Panc1 (cell line): Measurements from ENCODE around the gene ICAM2. TPM values are rescaled to one million over a fixed set of nuclear protein-coding genes. Genes with fewer than 3 reads are reported as not detected.

ENCODE experiments used
- ATAC-seq: fragments of 200-7000 bp; cut with Tn5 transposase; 2 replicates; pipeline ENCODE4 v1.9.1; 2020; ENCODE audit warnings: mild to moderate bottlenecking, moderate library complexity
- BruUV-seq: library from RNA; stranded (reverse); fragments of 400-500 nt; replicated peaks from 2 replicates; lab custom pipeline; 2021; lab: Mats Ljungman, UMichigan
- CTCF ChIA-PET: fragments of 300-600 bp; sonication (Branson Sonifier 250); formaldehyde crosslinking; loops from one replicate; lab custom pipeline; 2022; ENCODE audit warnings: antibody characterized with exemption; lab: Charles Lee
- POLR2A ChIA-PET: fragments of 300-600 bp; sonication (Branson Sonifier 250); formaldehyde crosslinking; loops from one replicate; lab custom pipeline; 2022; ENCODE audit warnings: antibody characterized with exemption; lab: Charles Lee
- DNase-seq: peaks from one replicate; pipeline ENCODE4 v3.0.0-alpha.2; 2010; ENCODE audit warnings: low read depth, low spot score
- H3K27ac ChIP-seq: 2 replicates; pipeline ENCODE4 v1.5.1; 2011; ENCODE audit warnings: mild to moderate bottlenecking, low read length, inconsistent platforms
- H3K27me3 ChIP-seq: fragments of 200-500 bp; sonication (Bioruptor generic); 2 replicates; pipeline ENCODE4 v1.6.0; 2014; ENCODE audit warnings: low read length, inconsistent platforms; ENCODE audit not compliant: control insufficient read depth, insufficient read depth
- H3K36me3 ChIP-seq: fragments of 200-500 bp; sonication (Bioruptor generic); 2 replicates; pipeline ENCODE4 v1.5.1; 2014; ENCODE audit warnings: inconsistent platforms, mild to moderate bottlenecking, low read length, moderate library complexity; ENCODE audit not compliant: control insufficient read depth, insufficient read depth
- H3K4me1 ChIP-seq: 2 replicates; pipeline ENCODE4 v1.5.1; 2011; ENCODE audit warnings: inconsistent platforms, mild to moderate bottlenecking, low read length, moderate library complexity; ENCODE audit not compliant: control insufficient read depth, insufficient read depth
- H3K4me3 ChIP-seq, 2 experiments: 2 replicates each; pipeline ENCODE4 v1.5.1; 2011 to 2012; ENCODE audit warnings: low read depth in 2 of 2, low read length in 2 of 2, mild to moderate bottlenecking in 2 of 2, inconsistent platforms in 1 of 2, moderate library complexity in 1 of 2
- H3K9me3 ChIP-seq: fragments of 200-500 bp; sonication (Bioruptor generic); 2 replicates; pipeline ENCODE4 v1.5.1; 2014; ENCODE audit warnings: low read depth, mild to moderate bottlenecking, inconsistent platforms, low read length, moderate library complexity; ENCODE audit not compliant: control insufficient read depth, insufficient read depth
- CTCF ChIP-seq: fragments of 450-650 bp; IDR thresholded peaks from 2 replicates; pipeline ENCODE4 v1.5.1; 2017; ENCODE audit warnings: mild to moderate bottlenecking
- POLR2AphosphoS5 ChIP-seq: IDR thresholded peaks from 2 replicates; pipeline ENCODE4 v1.6.1; 2012; ENCODE audit warnings: mild to moderate bottlenecking, low read depth, low read length, moderate library complexity
- REST ChIP-seq, 2 experiments: IDR thresholded peaks; 2 replicates each; pipeline ENCODE4 v1.6.1; 2011 to 2012; ENCODE audit warnings: low read depth in 2 of 2, control low read depth in 1 of 2, low read length in 1 of 2, mild to moderate bottlenecking in 1 of 2, moderate library complexity in 1 of 2; ENCODE audit not compliant: insufficient read depth in 1 of 2
- SIN3A ChIP-seq: IDR thresholded peaks from 2 replicates; pipeline ENCODE4 v1.6.1; 2012; ENCODE audit warnings: low read depth, mild to moderate bottlenecking, low read length, moderate library complexity, borderline replicate concordance; ENCODE audit not compliant: insufficient read depth
- TCF7L2 ChIP-seq: IDR thresholded peaks from 2 replicates; pipeline ENCODE4 v1.6.1; 2011; ENCODE audit warnings: mild to moderate bottlenecking, low read depth, low read length, inconsistent platforms
- in situ Hi-C: cut with HindIII; loops from 2 replicates; pipeline ENCODE4 v1.10.0; 2016; ENCODE audit warnings: low sequenced_read_pairs, low pct_unique_long_range_greater_than_20kb
- intact Hi-C: fragments of 100-400 bp; cut with micrococcal nuclease; formaldehyde crosslinking; loops from one replicate; pipeline ENCODE4 v1.10.0; 2022; ENCODE audit not compliant: unreplicated experiment
- total RNA-seq: library from RNA; stranded (reverse); gene quantifications from one replicate; pipeline ENCODE4 v1.2.1, GENCODE V29; 2021; ENCODE audit not compliant: unreplicated experiment

Gene ICAM2
- total RNA-seq, 1 experiment from 2014 or later: 0.33 TPM

DNA sequence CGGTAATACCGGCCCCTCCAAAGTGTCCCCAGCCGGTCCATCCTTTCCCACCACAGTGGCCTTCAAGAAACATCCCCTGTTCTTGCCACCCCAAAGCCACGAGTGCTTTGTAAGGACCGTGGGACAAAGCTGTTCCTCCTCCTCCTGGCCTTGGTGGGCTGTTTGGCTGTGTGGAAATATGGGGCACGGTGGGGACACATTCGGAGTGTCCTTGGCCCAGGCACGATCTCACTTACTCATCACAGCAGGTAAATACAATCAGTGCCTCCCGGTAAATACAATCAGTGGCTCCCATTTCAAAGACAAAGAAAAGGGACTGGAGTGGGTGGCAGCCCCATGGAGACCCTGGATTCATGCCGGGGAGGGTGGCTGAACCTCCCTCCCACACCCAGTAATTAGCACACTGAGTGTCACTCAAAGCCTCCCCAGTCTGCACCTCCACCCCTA, 58.1 kb downstream of the ICAM2 start:
- in situ Hi-C loops (no loop called here), intact Hi-C loops (no loop called here)
- H3K27me3 ChIP-seq: no peaks in the 10 kb centered on the region
- ATAC-seq: no peak
- no peak overlapping the region for H3K4me3 ChIP-seq
- H3K4me1 ChIP-seq: no peaks in the 10 kb centered on the region
- BruUV-seq: no TSS peak
- POLR2A ChIA-PET: no interaction called here
- no peak for DNase-seq
- TF ChIP-seq POLR2AphosphoS5: no peak
- no peak for TF ChIP-seq CTCF
- TF ChIP-seq REST (IDR thresholded peaks at IDR 0.05; ENCODE audit: insufficient read depth in 1 of 2, low read depth in 2 of 2, low read length in 1 of 2): no peak
- TF ChIP-seq TCF7L2: no peak
- no peak for TF ChIP-seq SIN3A
- H3K36me3 ChIP-seq: no peaks in the 10 kb centered on the region
- no peaks in the 10 kb centered on the region for H3K9me3 ChIP-seq
- H3K27ac ChIP-seq: no peak overlapping the region
- CTCF ChIA-PET: interaction anchor here (1.4 kb wide), 1 partner anchor 13 kb away, joined by 12 read pairs; no protein-coding TSS in a partner anchor

DNA sequence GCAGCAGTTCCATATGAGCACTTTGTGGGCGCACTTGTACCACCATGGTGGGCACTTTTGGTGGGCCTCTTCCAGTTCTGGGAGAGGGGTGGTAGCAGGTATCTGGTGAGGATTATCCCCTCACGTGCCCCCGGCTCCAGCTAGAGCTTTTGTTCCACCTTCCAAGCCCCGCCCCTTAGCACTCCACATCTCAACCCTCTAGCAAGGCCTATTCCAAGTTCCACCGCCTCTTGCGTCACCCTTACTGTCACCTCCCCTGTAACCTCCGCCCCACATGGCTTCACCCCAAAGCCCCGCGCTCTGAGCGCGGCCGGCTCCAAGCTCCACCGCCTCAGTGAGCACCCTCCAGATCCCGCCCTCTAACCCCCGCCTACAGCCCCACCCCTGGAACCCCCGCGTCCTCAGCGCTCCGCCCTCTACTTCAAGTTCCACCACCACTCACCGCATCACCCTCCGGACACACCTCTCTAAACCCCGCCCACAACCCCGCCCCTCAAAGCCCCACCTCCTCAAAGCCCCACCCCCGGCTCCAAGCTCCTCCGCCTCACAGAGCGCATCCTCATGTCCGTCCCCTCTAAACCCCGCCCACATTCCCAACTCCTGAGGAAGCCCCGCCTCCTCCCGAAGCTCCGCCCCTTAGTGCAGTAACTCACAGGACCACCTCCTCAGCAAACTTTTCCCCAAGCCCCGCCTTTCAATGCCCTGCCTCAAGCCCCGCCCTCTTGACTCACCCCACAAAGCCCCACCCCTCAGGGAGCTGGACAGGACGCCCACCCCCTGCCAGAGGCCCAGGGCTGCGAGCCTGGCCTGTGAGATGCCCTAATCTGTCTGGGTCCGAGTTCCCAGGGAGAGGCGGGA, 58.8 kb downstream of the ICAM2 start:
- Histone ChIP-seq H3K4me1 (no peaks in the 10 kb centered on the region), H3K4me3 (no peak overlapping the region), H3K36me3 (no peaks in the 10 kb centered on the region), H3K27ac (no peak overlapping the region), H3K9me3 (no peaks in the 10 kb centered on the region), H3K27me3 (no peaks in the 10 kb centered on the region)
- in situ Hi-C loops: no loop called here
- TF ChIP-seq POLR2AphosphoS5 (no peak), SIN3A (no peak), TCF7L2 (no peak), REST (IDR thresholded peaks at IDR 0.05; ENCODE audit: insufficient read depth in 1 of 2, low read depth in 2 of 2, low read length in 1 of 2) (no peak), CTCF (no peak)
- no peak for DNase-seq
- CTCF ChIA-PET: interaction anchor here (1.4 kb wide), 1 partner anchor 13 kb away, joined by 12 read pairs; no protein-coding TSS in a partner anchor
- POLR2A ChIA-PET: interaction anchor here (0.6 kb wide), 1 partner anchor 59 kb away, joined by 3 read pairs; no protein-coding TSS in a partner anchor
- intact Hi-C loops: no loop called here
- BruUV-seq: no TSS peak
- peak; percentile 64 for ATAC-seq
